Lung (tissue), 12 donors: Measurements from ENCODE around the gene P2RY2. TPM values are rescaled to one million over a fixed set of nuclear protein-coding genes. Genes with fewer than 3 reads are reported as not detected.

Experiments
- ATAC-seq: fragments of 200-7000 bp; cut with Tn5 transposase; one replicate; pipeline ENCODE4 v1.9.1; 2020; ENCODE audit warnings: moderate number of reproducible peaks; ENCODE audit not compliant: insufficient read depth, low FRiP score
- DNase-seq, 3 donors: peaks; one replicate each; pipeline ENCODE4 v3.0.0-alpha.2; 2013 to 2017
- H3K27ac ChIP-seq, 2 donors: one replicate each; pipeline ENCODE4 v1.5.1; 2013; ENCODE audit warnings: mild to moderate bottlenecking in 2 of 2, moderate library complexity in 2 of 2, control low read depth in 1 of 2, inconsistent platforms in 1 of 2, low read depth in 1 of 2, low read length in 1 of 2
- H3K27me3 ChIP-seq, 3 donors: one replicate each; pipeline ENCODE4 v1.5.1; 2013; ENCODE audit warnings: low read length in 2 of 3; ENCODE audit not compliant: control insufficient read depth in 3 of 3, insufficient read depth in 3 of 3
- H3K36me3 ChIP-seq, 4 donors: one replicate each; pipeline ENCODE4 v1.5.1; 2013; ENCODE audit warnings: low read length in 4 of 4, mild to moderate bottlenecking in 1 of 4, moderate library complexity in 1 of 4; ENCODE audit not compliant: control insufficient read depth in 4 of 4, insufficient read depth in 4 of 4
- H3K4me1 ChIP-seq, 5 donors: one replicate each; pipeline ENCODE4 v1.5.1; 2013; ENCODE audit warnings: low read length in 5 of 5, mild to moderate bottlenecking in 2 of 5, moderate library complexity in 1 of 5; ENCODE audit not compliant: control insufficient read depth in 5 of 5, insufficient read depth in 5 of 5
- H3K4me3 ChIP-seq: one replicate; pipeline ENCODE4 v1.5.1; 2013; ENCODE audit warnings: mild to moderate bottlenecking, control low read depth, moderate library complexity
- H3K9ac ChIP-seq, 2 donors: one replicate each; pipeline ENCODE4 v1.5.1; 2013; ENCODE audit warnings: low read length in 2 of 2, control low read depth in 1 of 2; ENCODE audit not compliant: insufficient read depth in 1 of 2
- H3K9me3 ChIP-seq, 4 donors: one replicate each; pipeline ENCODE4 v1.5.1; 2013; ENCODE audit warnings: low read length in 3 of 4, mild to moderate bottlenecking in 1 of 4, moderate library complexity in 1 of 4; ENCODE audit not compliant: control insufficient read depth in 4 of 4, insufficient read depth in 3 of 4
- CTCF ChIP-seq: IDR thresholded peaks from 2 replicates; pipeline ENCODE4 v1.5.1; 2012; ENCODE audit warnings: mild to moderate bottlenecking; ENCODE audit errors: control extremely low read depth, extremely low read depth
- WGBS, 2 donors: extraction: QIAGEN DNeasy Blood & Tissue Kit; methylation state at CpG; one replicate each; pipeline ENCODE4 v1.1.7; 2013; 5-methylcytosine and 5-hydroxymethylcytosine counted together
- polyA plus RNA-seq, 2 donors: library from polyadenylated mRNA; stranded (reverse); fragments of 200-250 nt; gene quantifications; one replicate each; pipeline ENCODE4 v1.2.1, GENCODE V29; 2013
- total RNA-seq, 2 donors: library from RNA; depleted of rRNA in 1 of 2; stranded (reverse); fragments of >200 nt in 1 of 2; gene quantifications; one replicate each; pipeline ENCODE4 v1.2.1, GENCODE V29; 2014 to 2021
- donor health status: control.
- donor health status: control.
- donor health status: Bipolar disorder and iron deficiency.
- donor health status: healthy.
- donor health status: DM: yes; HTN: yes; CAD: no.

P2RY2 gene
- total and polyA plus RNA-seq, 4 donors, result 3.1 to 13.0 (median 6.5) TPM

GRCh38 chr11:73219396-73220285, 1.6 kb downstream of the P2RY2 start:
- no peak overlapping the region for H3K9ac ChIP-seq
- DNase-seq, result no peak
- H3K27me3 ChIP-seq, result peaks cover 0 to 11% (median 10%) of the 10 kb centered on the region in 3 donors
- 80 to 87% methylated on average over 6 of the region's 6 CpGs for WGBS, 2 donors
- no peak overlapping the region for H3K4me3 ChIP-seq
- H3K27ac ChIP-seq, result no peak overlapping the region
- no peak for ATAC-seq
- H3K36me3 ChIP-seq, result no peaks in the 10 kb centered on the region
- TF ChIP-seq CTCF, result no peak
- H3K4me1 ChIP-seq, result peaks cover 0 to 20% (median 8%) of the 10 kb centered on the region in 5 donors
- no peaks in the 10 kb centered on the region for H3K9me3 ChIP-seq

- WGBS, 2 donors, result 70 to 86% methylated on average over 4 of the region's 4 CpGs
- ATAC-seq (no peak), DNase-seq (no peak)
- H3K4me1 ChIP-seq, result peaks cover 0 to 27% (median 13%) of the 10 kb centered on the region in 5 donors
- no peaks in the 10 kb centered on the region for H3K9me3 ChIP-seq
- no peaks in the 10 kb centered on the region for H3K36me3 ChIP-seq
- no peak for TF ChIP-seq CTCF
- H3K27ac ChIP-seq, result no peak overlapping the region
- H3K27me3 ChIP-seq, result peaks cover 0 to 11% (median 10%) of the 10 kb centered on the region in 3 donors
- no peak overlapping the region for H3K9ac ChIP-seq
- H3K4me3 ChIP-seq, result no peak overlapping the region
Measured at GRCh38 chr11:73221451-73221850, 3.4 kb downstream of the P2RY2 start.

GRCh38 chr11:73221996-73222395, 3.9 kb downstream of the P2RY2 start:
- WGBS, 2 donors, result 86 to 92% methylated on average over 5 of the region's 5 CpGs
- no peak overlapping the region for H3K9ac ChIP-seq
- no peak overlapping the region for H3K4me3 ChIP-seq
- peaks cover 0 to 11% (median 10%) of the 10 kb centered on the region in 3 donors for H3K27me3 ChIP-seq
- TF ChIP-seq CTCF, result no peak
- no peak for ATAC-seq
- no peak overlapping the region for H3K27ac ChIP-seq
- H3K4me1 ChIP-seq, result peaks cover 0 to 27% (median 13%) of the 10 kb centered on the region in 5 donors
- no peaks in the 10 kb centered on the region for H3K36me3 ChIP-seq
- no peak for DNase-seq
- no peaks in the 10 kb centered on the region for H3K9me3 ChIP-seq
